ENCODE data around the gene TRAF1. TPM values are rescaled to one million over a fixed set of nuclear protein-coding genes. Genes with fewer than 3 reads are reported as not detected.

Gene TRAF1
- total RNA-seq, 2 experiments from 2014 or later = 51.6 to 52.9 TPM

GRCh38 chr9:120904061-120904977 lies 22.3 kb downstream of the TRAF1 start:
- POLR2A ChIA-PET = interaction anchor here (0.7 to 6.1 kb wide), 18 partner anchors 8 to 35 kb away, joined by 3 to 72 read pairs (median 5); partner anchors contain the start of genes PHF19 and TRAF1
- CTCF ChIA-PET = interaction anchor here (0.7 to 4.3 kb wide), 17 partner anchors 9 to 77 kb away, joined by 3 to 28 read pairs (median 4); no protein-coding TSS in a partner anchor
- peaks cover 89% of the 10 kb centered on the region for H3K36me3 Mint-ChIP-seq (ENCODE audit: low read depth)
- peaks cover 90% of the 10 kb centered on the region for H3K4me1 Mint-ChIP-seq (ENCODE audit: low read depth)
- no peaks in the 10 kb centered on the region for H3K9me3 Mint-ChIP-seq (ENCODE audit: insufficient read depth)
- DNase-seq = peak; percentile 69
- H3K27ac Mint-ChIP-seq = peak overlapping the region; percentile 88
- no peaks in the 10 kb centered on the region for H3K27me3 Mint-ChIP-seq (ENCODE audit: low read depth)
- ATAC-seq = peak; percentile 55
- H3K4me3 Mint-ChIP-seq = no peak overlapping the region

GRCh38 chr9:120902569-120903535 lies 23.7 kb downstream of the TRAF1 start:
- no peak for ATAC-seq

DNA sequence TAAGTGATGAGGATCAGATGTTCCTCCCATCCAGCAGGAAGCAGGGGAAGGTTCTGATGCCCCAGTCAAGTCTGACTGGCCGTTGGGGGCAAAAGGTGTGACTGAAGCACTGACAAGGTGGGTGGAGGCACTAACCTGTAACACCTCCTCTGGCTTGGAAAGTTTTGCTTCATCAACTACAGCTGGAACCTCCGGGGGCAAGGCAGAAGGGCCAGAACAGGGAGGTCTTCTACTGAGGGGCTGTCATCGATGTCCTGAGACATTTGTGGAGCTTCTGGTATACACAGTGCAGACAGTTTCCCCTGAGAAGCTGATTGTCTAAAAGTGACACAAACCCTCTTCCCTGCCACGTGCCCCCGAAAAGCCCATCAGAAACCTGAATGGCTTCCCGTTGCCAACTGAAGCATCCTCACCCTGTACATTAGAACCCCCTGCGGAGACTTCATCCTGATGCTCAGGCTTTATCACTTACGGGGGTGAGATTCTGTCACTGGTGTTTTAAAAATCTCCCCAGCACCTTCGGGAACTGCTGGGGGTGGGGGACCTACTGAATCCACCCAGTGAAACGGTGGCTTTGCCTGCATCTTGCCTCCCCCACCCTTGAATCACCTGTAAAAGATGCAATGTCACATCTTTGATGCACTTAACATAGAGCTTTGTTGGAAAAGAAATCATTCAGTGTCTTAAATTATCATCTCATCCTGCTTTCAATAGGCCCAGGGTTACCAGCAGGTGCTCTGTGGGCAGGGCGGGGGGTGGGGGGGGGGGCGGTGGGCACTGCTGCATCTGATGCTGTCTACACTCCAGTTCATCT lies 24.6 kb downstream of the TRAF1 start:
- ATAC-seq (no peak), DNase-seq (no peak)
- POLR2A ChIA-PET = interaction anchor here (0.9 to 6.1 kb wide), 11 partner anchors 10 to 220 kb away, joined by 3 to 72 read pairs (median 5); partner anchors contain the start of genes PHF19 and TRAF1
- Mint-ChIP-seq H3K27ac (peak overlapping the region; percentile 88), H3K36me3 (ENCODE audit: low read depth) (peaks cover 81% of the 10 kb centered on the region), H3K27me3 (ENCODE audit: low read depth) (no peaks in the 10 kb centered on the region), H3K4me3 (no peak overlapping the region), H3K9me3 (ENCODE audit: insufficient read depth) (no peaks in the 10 kb centered on the region), H3K4me1 (ENCODE audit: low read depth) (peaks cover 91% of the 10 kb centered on the region)
- CTCF ChIA-PET = interaction anchor here (0.9 to 4.3 kb wide), 9 partner anchors 9 to 79 kb away, joined by 3 to 28 read pairs (median 6); no protein-coding TSS in a partner anchor

More at GRCh38 chr9:120902569-120903535, 23.7 kb downstream of the TRAF1 start:
- DNase-seq = no peak
- Mint-ChIP-seq H3K27ac (peak overlapping the region; percentile 88), H3K9me3 (ENCODE audit: insufficient read depth) (no peaks in the 10 kb centered on the region), H3K36me3 (ENCODE audit: low read depth) (peaks cover 86% of the 10 kb centered on the region), H3K4me1 (ENCODE audit: low read depth) (peaks cover 93% of the 10 kb centered on the region), H3K27me3 (ENCODE audit: low read depth) (no peaks in the 10 kb centered on the region), H3K4me3 (no peak overlapping the region)
- ChIA-PET POLR2A (interaction anchor here (0.9 to 6.1 kb wide), 15 partner anchors 11 to 219 kb away, joined by 3 to 72 read pairs (median 4); partner anchors contain the start of genes PHF19 and TRAF1), CTCF (interaction anchor here (0.9 to 4.3 kb wide), 12 partner anchors 10 to 79 kb away, joined by 3 to 28 read pairs (median 6); no protein-coding TSS in a partner anchor)

- CTCF ChIA-PET = no interaction called here
Observed at GRCh38 chr9:120900824-120901223, 25.8 kb downstream of the TRAF1 start.

GRCh38 chr9:120899490-120900068 lies 27.0 kb downstream of the TRAF1 start:
- ChIA-PET POLR2A (interaction anchor here (1.1 to 1.7 kb wide), 3 partner anchors 9 to 32 kb away, joined by 3 to 9 read pairs (median 4); no protein-coding TSS in a partner anchor), CTCF (interaction anchor here (1.0 kb wide), 1 partner anchor 37 kb away, joined by 4 read pairs; no protein-coding TSS in a partner anchor)
- Mint-ChIP-seq H3K4me3 (no peak overlapping the region), H3K9me3 (ENCODE audit: insufficient read depth) (no peaks in the 10 kb centered on the region), H3K27ac (peak overlapping the region; percentile 77), H3K27me3 (ENCODE audit: low read depth) (no peaks in the 10 kb centered on the region), H3K4me1 (ENCODE audit: low read depth) (peaks cover 87% of the 10 kb centered on the region), H3K36me3 (ENCODE audit: low read depth) (peaks cover 62% of the 10 kb centered on the region)
- DNase-seq = no peak
- no peak for ATAC-seq

More at GRCh38 chr9:120900824-120901223, 25.8 kb downstream of the TRAF1 start:
- DNase-seq (no peak), ATAC-seq (no peak)
- Mint-ChIP-seq H3K27ac (peak overlapping the region; percentile 77), H3K27me3 (ENCODE audit: low read depth) (no peaks in the 10 kb centered on the region), H3K9me3 (ENCODE audit: insufficient read depth) (no peaks in the 10 kb centered on the region), H3K4me3 (no peak overlapping the region), H3K4me1 (ENCODE audit: low read depth) (peaks cover 88% of the 10 kb centered on the region), H3K36me3 (ENCODE audit: low read depth) (peaks cover 74% of the 10 kb centered on the region)
- POLR2A ChIA-PET = interaction anchor here (0.9 to 6.1 kb wide), 4 partner anchors 9 to 38 kb away, joined by 3 to 72 read pairs (median 28); partner anchors contain the start of gene TRAF1

DNA sequence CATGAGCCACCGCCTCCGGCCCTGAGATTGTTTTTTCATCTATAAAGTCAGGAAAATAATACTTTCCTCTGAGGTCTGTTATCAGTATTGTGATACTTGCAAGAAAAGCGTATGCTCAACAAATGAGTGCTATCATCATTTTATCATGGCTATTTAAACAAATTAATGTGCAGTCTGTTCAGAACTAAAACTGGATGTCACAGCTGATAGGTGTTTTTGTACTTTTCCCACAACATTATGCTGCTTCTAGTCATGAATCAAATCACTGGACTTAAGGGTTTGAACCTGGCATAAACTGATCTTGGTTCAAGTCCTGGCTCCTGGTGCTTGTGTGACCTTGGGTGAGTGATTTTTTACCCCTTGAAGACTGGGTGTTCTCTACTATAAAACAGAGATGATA lies 28.2 kb downstream of the TRAF1 start:
- H3K9me3 Mint-ChIP-seq (ENCODE audit: insufficient read depth) = no peaks in the 10 kb centered on the region
- no peak for DNase-seq
- peak overlapping the region; percentile 55 for H3K27ac Mint-ChIP-seq
- peaks cover 54% of the 10 kb centered on the region for H3K36me3 Mint-ChIP-seq (ENCODE audit: low read depth)
- CTCF ChIA-PET = interaction anchor here (1.0 kb wide), 1 partner anchor 38 kb away, joined by 4 read pairs; no protein-coding TSS in a partner anchor
- no peak for ATAC-seq
- H3K4me3 Mint-ChIP-seq = no peak overlapping the region
- POLR2A ChIA-PET = interaction anchor here (1.7 to 2.6 kb wide), 2 partner anchors 8 to 10 kb away, joined by 7 to 9 read pairs; no protein-coding TSS in a partner anchor
- peaks cover 84% of the 10 kb centered on the region for H3K4me1 Mint-ChIP-seq (ENCODE audit: low read depth)
- H3K27me3 Mint-ChIP-seq (ENCODE audit: low read depth) = no peaks in the 10 kb centered on the region

DNA sequence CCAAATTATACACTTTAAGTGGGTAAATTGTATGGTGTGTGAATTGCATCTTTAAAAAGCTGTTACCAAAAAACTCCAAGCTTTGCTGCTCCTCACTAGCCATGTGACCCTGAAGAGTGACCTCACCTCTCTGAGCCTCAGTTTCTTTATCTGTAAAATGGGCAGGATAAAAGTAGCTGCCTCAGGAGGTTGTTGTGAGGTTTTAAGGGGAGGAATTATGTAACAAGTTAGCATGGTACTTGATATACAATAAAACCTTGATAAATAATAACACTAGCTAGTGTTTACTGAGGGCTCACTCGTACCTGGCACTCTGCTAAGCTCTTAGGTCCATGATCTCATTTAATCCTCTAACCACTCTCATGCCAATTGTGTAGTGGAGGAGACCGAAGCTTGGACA lies 30.6 kb downstream of the TRAF1 start:
- H3K27me3 Mint-ChIP-seq (ENCODE audit: low read depth) = no peaks in the 10 kb centered on the region
- H3K4me1 Mint-ChIP-seq (ENCODE audit: low read depth) = peaks cover 87% of the 10 kb centered on the region
- DNase-seq (no peak), ATAC-seq (no peak)
- peak overlapping the region; percentile 79 for H3K27ac Mint-ChIP-seq
- H3K9me3 Mint-ChIP-seq (ENCODE audit: insufficient read depth) = no peaks in the 10 kb centered on the region
- H3K4me3 Mint-ChIP-seq = no peak overlapping the region
- H3K36me3 Mint-ChIP-seq (ENCODE audit: low read depth) = peaks cover 36% of the 10 kb centered on the region
- ChIA-PET CTCF (interaction anchor here (1.1 to 3.0 kb wide), 6 partner anchors 9 to 26 kb away, joined by 3 to 23 read pairs (median 6); partner anchors contain the start of gene PHF19), POLR2A (interaction anchor here (0.9 to 13.1 kb wide), 6 partner anchors 9 to 33 kb away, joined by 3 to 306 read pairs (median 14); partner anchors contain the start of genes PHF19 and TRAF1)

DNA sequence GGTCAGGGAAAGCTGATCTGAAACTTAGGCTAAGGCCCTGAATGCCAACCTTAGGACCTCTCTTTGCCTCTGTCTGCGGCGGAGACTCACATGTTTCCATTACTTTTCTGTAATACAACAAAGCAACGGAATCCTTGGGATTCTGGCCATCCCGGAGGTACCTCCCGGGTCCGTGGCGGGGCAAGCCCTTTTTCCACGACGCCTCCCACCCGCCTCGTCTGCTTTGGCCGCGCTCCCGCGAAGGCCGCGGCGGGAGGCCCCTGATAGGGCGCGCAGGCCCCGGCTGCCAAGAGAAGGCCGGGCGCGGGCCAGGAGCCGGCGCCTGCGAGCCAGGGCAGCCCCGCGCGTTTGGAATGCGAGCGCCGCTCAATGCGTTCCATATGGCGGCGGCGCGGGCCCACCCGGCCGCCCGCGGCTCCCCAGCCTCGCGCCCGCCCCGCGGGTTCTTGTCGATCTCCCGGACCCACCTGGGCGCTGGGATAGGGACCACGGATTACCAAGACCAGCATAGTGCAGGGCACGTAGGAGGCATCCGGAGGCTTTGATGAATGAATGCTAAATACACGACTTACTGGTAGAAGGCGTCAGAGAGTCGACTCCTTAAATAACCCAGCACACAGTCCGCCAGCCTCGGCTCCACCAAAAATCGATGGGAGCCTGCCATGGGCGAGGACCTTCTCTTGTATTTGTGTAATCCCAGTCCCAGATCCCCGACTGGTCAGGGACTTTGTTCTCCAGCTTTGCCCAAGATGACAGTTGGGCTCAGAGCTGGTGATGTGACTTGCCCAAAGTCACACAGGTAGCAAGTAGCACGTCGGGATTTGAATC lies 32.1 kb downstream of the TRAF1 start:
- Mint-ChIP-seq H3K27me3 (ENCODE audit: low read depth) (no peaks in the 10 kb centered on the region), H3K4me1 (ENCODE audit: low read depth) (peaks cover 87% of the 10 kb centered on the region), H3K36me3 (ENCODE audit: low read depth) (peaks cover 30% of the 10 kb centered on the region), H3K27ac (peak overlapping the region; percentile 95), H3K4me3 (no peak overlapping the region), H3K9me3 (ENCODE audit: insufficient read depth) (no peaks in the 10 kb centered on the region)
- ATAC-seq (no peak), DNase-seq (no peak)
- ChIA-PET CTCF (interaction anchor here (0.7 to 5.3 kb wide), 5 partner anchors 10 to 37 kb away, joined by 3 to 54 read pairs (median 7); partner anchors contain the start of gene PHF19), POLR2A (interaction anchor here (0.6 to 13.1 kb wide), 7 partner anchors 9 to 227 kb away, joined by 3 to 306 read pairs (median 72); partner anchors contain the start of genes PHF19 and TRAF1)

DNA sequence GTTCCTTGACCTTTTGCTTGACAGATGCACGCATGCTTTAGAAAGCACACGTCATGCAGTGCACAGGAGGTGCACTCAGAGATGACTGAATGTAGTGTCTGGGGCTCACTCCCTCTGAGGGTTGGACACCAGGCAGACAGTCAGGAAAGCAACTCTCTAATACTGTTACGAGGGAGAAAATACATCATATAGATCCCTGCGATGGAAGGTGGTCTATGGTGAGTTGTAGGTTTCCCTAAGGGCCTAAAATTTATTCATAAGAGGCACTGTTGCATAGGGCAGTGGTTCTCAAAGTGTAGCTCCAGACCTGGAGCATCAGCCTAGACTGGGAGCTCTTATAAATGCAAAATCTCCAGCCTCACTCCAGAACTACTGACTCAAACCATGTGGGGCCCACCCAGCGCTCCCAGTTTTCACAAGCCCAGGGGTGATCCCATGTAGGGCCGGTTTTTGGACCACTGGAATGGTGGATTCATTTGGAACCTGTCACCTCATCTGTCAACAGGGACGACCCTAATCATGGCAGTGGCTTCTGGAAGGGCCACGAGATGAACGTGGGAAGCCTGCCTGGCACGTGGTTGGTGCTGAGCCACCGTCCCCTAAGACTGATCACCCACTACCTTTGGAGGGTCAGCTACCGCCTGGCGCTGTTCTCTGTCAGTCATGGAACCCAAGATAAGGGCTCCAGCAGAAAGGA lies 32.8 kb downstream of the TRAF1 start:
- ChIA-PET POLR2A (interaction anchor here (0.8 to 13.1 kb wide), 10 partner anchors 8 to 228 kb away, joined by 3 to 306 read pairs (median 14); partner anchors contain the start of genes PHF19 and TRAF1), CTCF (interaction anchor here (2.0 to 5.3 kb wide), 3 partner anchors 10 to 38 kb away, joined by 9 to 54 read pairs (median 17); no protein-coding TSS in a partner anchor)
- H3K36me3 Mint-ChIP-seq (ENCODE audit: low read depth) = peaks cover 30% of the 10 kb centered on the region
- no peaks in the 10 kb centered on the region for H3K27me3 Mint-ChIP-seq (ENCODE audit: low read depth)
- DNase-seq (no peak), ATAC-seq (no peak)
- peak overlapping the region; percentile 70 for H3K4me3 Mint-ChIP-seq
- H3K27ac Mint-ChIP-seq = peak overlapping the region; percentile 95
- no peaks in the 10 kb centered on the region for H3K9me3 Mint-ChIP-seq (ENCODE audit: insufficient read depth)
- H3K4me1 Mint-ChIP-seq (ENCODE audit: low read depth) = peaks cover 90% of the 10 kb centered on the region

Data from activated CD8-positive, alpha-beta T cell treated with anti-CD3 and anti-CD28 coated beads, Interleukin-2, amount 10 ng/mL, durations not matched to agents 7 days and 5 days (primary cell).